ENCODE measurements around the gene FAM181B. TPM values are rescaled to one million over a fixed set of nuclear protein-coding genes. Genes with fewer than 3 reads are reported as not detected.

Gene FAM181B
- total RNA-seq, 4 donors from 2014 or later: 0.55 to 0.64 TPM; not detected in 2

DNA sequence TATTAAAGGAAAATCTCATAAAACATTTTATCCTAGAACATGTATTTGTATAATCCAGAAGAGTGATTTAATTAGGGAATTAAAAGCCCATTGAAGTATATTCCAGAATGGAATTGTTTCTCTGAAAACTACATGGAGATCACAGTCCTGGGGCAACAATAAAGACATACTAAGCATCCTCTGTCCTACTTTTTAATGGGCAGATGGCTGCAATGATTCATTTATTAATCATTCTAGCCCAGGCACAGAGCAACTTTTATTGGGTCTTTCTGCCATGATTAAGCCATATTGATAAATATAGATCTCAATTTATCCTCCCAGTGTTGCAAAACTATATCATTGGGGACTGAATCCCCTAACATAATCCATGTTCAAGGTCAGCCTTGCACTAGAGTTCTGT lies 22.0 kb downstream of the FAM181B start:
- Histone ChIP-seq H3K4me1 (no peaks in the 10 kb centered on the region), H3K27me3 (peaks cover 3% of the 10 kb centered on the region), H3K4me3 (no peak overlapping the region), H3K9me3 (no peaks in the 10 kb centered on the region), H3K36me3 (no peaks in the 10 kb centered on the region), H3K27ac (no peak overlapping the region)
- no peak for DNase-seq
- in situ Hi-C loops (cut with MboI; ENCODE audit: low pct_ligation_motif_present in 1 of 4, low pct_unique_long_range_greater_than_20kb in 1 of 4, low sequenced_read_pairs in 3 of 4) (loop anchor here (25.0 kb wide), 2 partner anchors 526 to 1101 kb away; no protein-coding TSS in a partner anchor), intact Hi-C loops (cut with DNase I; ENCODE audit: low total_unique reads) (no loop called here)
- no peak for TF ChIP-seq POLR2AphosphoS5 (IDR thresholded peaks at IDR 0.05)
- TF ChIP-seq POLR2A (IDR thresholded peaks at IDR 0.05): no peak
- no peak for TF ChIP-seq EP300 (IDR thresholded peaks at IDR 0.05; ENCODE audit: low read depth)
- TF ChIP-seq, protein P1, sequence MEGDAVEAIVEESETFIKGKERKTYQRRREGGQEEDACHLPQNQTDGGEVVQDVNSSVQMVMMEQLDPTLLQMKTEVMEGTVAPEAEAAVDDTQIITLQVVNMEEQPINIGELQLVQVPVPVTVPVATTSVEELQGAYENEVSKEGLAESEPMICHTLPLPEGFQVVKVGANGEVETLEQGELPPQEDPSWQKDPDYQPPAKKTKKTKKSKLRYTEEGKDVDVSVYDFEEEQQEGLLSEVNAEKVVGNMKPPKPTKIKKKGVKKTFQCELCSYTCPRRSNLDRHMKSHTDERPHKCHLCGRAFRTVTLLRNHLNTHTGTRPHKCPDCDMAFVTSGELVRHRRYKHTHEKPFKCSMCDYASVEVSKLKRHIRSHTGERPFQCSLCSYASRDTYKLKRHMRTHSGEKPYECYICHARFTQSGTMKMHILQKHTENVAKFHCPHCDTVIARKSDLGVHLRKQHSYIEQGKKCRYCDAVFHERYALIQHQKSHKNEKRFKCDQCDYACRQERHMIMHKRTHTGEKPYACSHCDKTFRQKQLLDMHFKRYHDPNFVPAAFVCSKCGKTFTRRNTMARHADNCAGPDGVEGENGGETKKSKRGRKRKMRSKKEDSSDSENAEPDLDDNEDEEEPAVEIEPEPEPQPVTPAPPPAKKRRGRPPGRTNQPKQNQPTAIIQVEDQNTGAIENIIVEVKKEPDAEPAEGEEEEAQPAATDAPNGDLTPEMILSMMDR (IDR thresholded peaks at IDR 0.05): no peak

DNA sequence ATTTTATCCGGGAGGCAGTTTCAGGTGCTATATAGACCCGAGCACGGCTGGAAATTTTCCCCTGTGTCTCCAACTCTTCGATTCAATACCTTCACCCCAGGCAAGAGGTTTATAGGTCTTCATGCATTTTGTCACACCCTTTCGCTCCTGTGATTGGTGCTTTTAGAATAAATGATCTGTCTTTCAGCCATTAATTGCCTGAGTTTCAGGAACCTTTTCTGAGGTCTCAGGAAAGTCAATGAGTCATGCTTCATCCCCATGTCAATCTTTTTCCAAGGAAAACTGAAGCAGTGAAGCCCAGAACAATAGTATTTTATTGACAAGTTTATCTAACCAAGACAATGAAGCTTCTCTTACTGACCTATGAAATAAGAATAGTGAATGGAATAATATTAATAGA lies 29.9 kb downstream of the FAM181B start:
- Histone ChIP-seq H3K9me3 (no peaks in the 10 kb centered on the region), H3K4me1 (no peaks in the 10 kb centered on the region), H3K36me3 (no peaks in the 10 kb centered on the region), H3K4me3 (no peak overlapping the region), H3K27ac (no peak overlapping the region), H3K27me3 (peaks cover 3% of the 10 kb centered on the region)
- intact Hi-C loops (cut with DNase I; ENCODE audit: low total_unique reads) (no loop called here), in situ Hi-C loops (cut with MboI; ENCODE audit: low pct_ligation_motif_present in 1 of 4, low pct_unique_long_range_greater_than_20kb in 1 of 4, low sequenced_read_pairs in 3 of 4) (loop anchor here (25.0 kb wide), 2 partner anchors 534 to 1109 kb away; no protein-coding TSS in a partner anchor)
- WGBS, 2 donors (ENCODE audit: low coverage in 1 of 2): 91 to 93% methylated on average over 3 to 5 of the region's 5 CpGs
- DNase-seq: no peak
- TF ChIP-seq, protein P1 (IDR thresholded peaks at IDR 0.05): no peak
- TF ChIP-seq EP300 (IDR thresholded peaks at IDR 0.05; ENCODE audit: low read depth) (no peak), POLR2A (IDR thresholded peaks at IDR 0.05) (no peak), POLR2AphosphoS5 (IDR thresholded peaks at IDR 0.05) (no peak)

DNA sequence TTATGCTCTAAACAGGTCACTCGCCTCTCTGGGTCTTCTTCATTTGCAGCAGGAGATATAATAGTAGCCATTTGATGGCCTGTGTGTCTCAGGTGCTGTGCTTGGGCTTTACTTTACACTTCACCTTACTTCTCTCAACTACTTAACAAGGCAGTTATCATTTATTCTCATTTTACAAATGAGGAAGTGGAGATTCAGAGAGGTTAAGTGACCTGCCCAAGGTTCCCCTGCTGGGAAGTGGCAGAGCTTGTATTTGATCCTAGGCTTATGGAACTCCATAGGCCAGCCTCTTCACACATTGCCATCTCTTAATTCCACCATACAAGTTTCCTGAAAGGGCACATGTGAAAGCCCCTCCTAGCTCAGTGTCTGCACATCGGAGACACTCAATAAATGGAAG lies 30.4 kb downstream of the FAM181B start:
- TF ChIP-seq, protein P1 (IDR thresholded peaks at IDR 0.05): no peak
- TF ChIP-seq POLR2A (IDR thresholded peaks at IDR 0.05) (no peak), EP300 (IDR thresholded peaks at IDR 0.05; ENCODE audit: low read depth) (no peak), POLR2AphosphoS5 (IDR thresholded peaks at IDR 0.05) (no peak)
- peaks cover 3% of the 10 kb centered on the region for H3K27me3 ChIP-seq
- no peaks in the 10 kb centered on the region for H3K36me3 ChIP-seq
- H3K27ac ChIP-seq: no peak overlapping the region
- 79 to 100% methylated on average over 1 to 2 of the region's 2 CpGs for WGBS, 2 donors (ENCODE audit: low coverage in 1 of 2)
- intact Hi-C loops (cut with DNase I; ENCODE audit: low total_unique reads): no loop called here
- H3K4me3 ChIP-seq: no peak overlapping the region
- H3K9me3 ChIP-seq: no peaks in the 10 kb centered on the region
- DNase-seq: no peak
- H3K4me1 ChIP-seq: no peaks in the 10 kb centered on the region
- in situ Hi-C loops (cut with MboI; ENCODE audit: low pct_ligation_motif_present in 1 of 4, low pct_unique_long_range_greater_than_20kb in 1 of 4, low sequenced_read_pairs in 3 of 4): loop anchor here (25.0 kb wide), 2 partner anchors 534 to 1109 kb away; no protein-coding TSS in a partner anchor

DNA sequence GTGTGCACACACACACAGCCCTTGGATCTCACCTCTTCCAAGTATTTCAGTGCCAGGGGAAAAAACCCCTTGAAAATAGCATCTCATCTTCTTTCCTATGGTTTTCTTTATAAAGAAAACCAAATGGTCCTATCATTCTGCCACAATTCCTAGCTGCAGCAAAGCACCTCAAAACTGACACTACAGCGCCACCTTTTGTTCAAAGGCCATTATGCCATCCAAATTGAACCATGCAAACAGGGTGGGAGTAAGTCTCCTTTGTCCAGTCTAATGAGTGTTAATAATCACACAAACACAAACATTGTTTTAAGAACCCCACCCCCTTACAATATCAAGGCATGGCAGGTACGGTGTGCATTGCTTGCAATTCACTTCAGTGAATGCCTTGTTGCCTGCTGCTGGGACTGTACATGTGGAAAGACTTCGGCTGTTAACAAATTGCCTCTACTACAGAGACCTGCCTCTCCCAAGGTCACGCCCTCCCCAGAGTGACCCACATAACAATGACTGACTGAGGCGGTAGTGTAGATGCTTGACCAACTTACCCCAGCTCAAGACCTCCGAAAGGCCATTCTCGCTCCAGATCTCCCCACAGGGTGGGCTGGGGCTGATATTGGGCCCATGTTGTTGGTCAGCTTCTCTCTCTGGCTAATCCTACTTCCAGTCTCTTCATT lies 31.7 kb downstream of the FAM181B start:
- no peak overlapping the region for H3K4me3 ChIP-seq
- H3K36me3 ChIP-seq: no peaks in the 10 kb centered on the region
- no peaks in the 10 kb centered on the region for H3K9me3 ChIP-seq
- TF ChIP-seq, protein P1 (IDR thresholded peaks at IDR 0.05): peak; percentile 44 to 59 (median 48)
- TF ChIP-seq EP300 (IDR thresholded peaks at IDR 0.05; ENCODE audit: low read depth) (no peak), POLR2A (IDR thresholded peaks at IDR 0.05) (no peak), POLR2AphosphoS5 (IDR thresholded peaks at IDR 0.05) (no peak)
- 55% methylated on average over 7 of the region's 7 CpGs; no CpG with 5 or more reads in 1 of the 2 donors for WGBS, 2 donors (ENCODE audit: low coverage in 1 of 2)
- H3K27me3 ChIP-seq: peaks cover 3% of the 10 kb centered on the region
- no peak overlapping the region for H3K27ac ChIP-seq
- in situ Hi-C loops (cut with MboI; ENCODE audit: low pct_ligation_motif_present in 1 of 4, low pct_unique_long_range_greater_than_20kb in 1 of 4, low sequenced_read_pairs in 3 of 4) (loop anchor here (25.0 kb wide), 2 partner anchors 535 to 1110 kb away; no protein-coding TSS in a partner anchor), intact Hi-C loops (cut with DNase I; ENCODE audit: low total_unique reads) (no loop called here)
- DNase-seq: peak; percentile 11
- no peaks in the 10 kb centered on the region for H3K4me1 ChIP-seq
